ENCODE results near the gene USP27X.

USP27X gene

GRCh38 chrX:49878834-49879655, at the start of gene USP27X:
Gene USP27X, plus strand, starts transcription at chrX:49879484. Its CDS starts 824 bp downstream, at chrX:49880308.
- peak; percentile 65 for DNase-seq

DNA sequence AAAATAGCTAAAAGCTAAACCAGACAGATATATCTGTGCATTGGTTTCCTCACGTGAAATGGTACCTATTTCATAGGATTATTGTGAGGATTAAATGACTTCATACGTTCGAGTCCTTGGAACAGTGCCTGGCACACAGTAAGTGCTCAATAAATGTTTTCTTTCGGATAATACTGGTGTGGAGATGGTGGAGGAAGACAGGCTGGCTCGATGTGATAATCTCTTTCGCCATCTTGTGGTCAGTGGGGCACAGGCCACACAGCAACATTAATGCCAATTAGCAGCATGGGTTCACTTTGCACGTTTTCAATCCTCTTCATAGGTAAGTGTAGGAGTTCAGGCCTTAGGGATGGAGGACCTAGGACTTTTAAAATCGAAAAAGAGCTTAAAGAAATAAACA, 40.9 kb upstream of the USP27X start:
- no peak for DNase-seq

DNA sequence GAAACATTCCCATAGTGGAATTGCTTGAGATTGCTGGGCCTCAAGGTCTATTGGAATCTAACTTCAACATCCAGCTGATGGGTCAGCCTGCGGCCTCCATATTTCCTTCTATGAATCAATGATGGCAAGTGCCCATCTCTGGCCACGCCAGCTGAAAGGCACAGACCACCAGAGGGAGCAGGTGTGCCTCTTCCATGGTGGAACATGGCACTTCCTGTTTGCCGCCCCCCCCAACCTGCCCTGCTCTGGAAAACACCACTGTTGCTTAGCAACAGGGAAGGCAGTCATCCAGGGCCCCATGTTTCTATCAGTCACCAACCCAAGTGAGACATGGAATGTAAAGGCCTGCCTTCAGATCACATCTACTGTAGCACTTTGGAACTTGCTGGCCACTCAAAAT, 38.6 kb upstream of the USP27X start:
- DNase-seq, result peak; percentile 10

GRCh38 chrX:49842621-49843020, 36.7 kb upstream of the USP27X start:
- no peak for DNase-seq

DNA sequence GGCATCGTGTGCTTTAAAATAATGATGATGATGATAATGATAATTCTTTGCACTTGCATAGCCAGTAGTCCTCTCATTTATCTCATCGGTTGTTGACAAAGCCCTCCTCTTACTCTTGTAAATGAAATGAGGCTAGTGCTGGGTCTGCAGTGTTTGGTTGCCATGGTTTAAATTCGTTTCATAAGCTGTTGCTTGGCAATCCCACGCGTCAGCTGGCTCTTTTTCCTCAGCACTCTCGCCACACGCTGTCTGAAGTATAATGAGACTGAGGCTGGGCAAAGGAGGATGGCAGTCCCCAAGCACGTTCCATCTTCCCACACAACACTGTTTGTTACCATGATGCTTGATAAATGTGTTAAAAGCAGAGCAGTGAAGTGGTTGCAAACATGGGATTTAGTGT, 34.7 kb upstream of the USP27X start:
- no peak for DNase-seq

GRCh38 chrX:49845701-49846403, 33.4 kb upstream of the USP27X start:
- no peak for DNase-seq

- DNase-seq, result no peak
Observed at GRCh38 chrX:49846522-49846921, 32.8 kb upstream of the USP27X start.

- DNase-seq, result no peak
Observed at GRCh38 chrX:49848275-49848674, 31.0 kb upstream of the USP27X start.

DNA sequence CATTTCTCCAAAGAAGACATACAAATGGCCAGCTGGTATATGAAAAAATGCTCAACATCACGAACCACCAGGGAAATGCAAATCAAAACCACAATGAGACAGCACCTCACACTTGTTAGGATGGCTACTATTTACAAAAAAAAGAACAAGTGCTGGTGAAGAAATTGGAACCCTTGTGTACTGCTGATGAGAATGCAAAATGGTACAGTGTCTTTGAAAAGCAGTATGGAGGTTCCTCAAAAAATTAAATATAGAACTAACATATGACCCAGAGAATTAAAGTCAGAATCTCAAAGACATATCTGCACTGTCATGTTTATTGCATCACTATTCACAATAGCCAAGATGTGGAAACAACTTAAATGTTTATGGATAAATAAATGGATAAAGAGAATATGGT, 29.3 kb upstream of the USP27X start:
- no peak for DNase-seq

DNA sequence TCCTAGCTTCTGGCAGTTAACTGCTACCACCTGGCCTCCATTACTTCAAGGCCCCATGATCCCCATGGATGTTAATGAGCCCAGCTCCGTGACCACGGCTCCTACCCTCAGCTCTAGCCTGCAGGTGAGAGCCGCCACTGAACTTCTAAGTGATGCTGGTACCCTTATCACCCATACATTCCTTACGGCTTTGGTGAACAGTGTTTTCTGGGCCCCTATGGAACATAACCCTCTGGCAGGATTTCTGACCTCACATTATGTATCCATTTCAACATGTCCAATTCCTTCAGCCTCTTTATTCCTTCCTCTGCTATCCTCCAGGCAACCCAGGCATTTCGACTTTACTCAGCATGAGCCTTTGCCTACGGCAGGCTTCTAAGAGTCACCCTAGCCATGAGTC, 25.6 kb upstream of the USP27X start:
- DNase-seq, result no peak

DNA sequence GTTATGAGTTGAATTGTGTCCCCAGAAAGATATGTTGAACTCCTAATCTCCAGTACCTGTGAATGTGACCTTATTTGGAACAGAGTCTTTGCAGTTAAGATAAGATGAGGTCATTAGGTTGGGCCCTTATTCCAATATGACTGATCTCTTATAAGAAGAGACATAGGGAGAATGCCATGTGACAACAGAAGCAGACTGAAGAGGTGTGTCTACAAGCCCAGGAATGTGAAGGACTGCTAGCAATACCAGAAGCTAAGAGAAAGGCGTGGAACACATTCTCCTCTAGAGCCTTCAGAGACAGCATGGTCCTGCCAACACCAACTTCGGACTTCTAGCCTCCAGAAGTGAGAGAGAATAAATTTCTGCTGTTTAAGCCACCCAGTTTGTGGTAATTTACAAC, 22.5 kb upstream of the USP27X start:
- no peak for DNase-seq

GRCh38 chrX:49858341-49858740, 20.9 kb upstream of the USP27X start:
- no peak for DNase-seq

- DNase-seq, result no peak
Observed at GRCh38 chrX:49859491-49859890, 19.8 kb upstream of the USP27X start.

GRCh38 chrX:49860867-49861535, 18.3 kb upstream of the USP27X start:
- no peak for DNase-seq

GRCh38 chrX:49862093-49862492, 17.2 kb upstream of the USP27X start:
- DNase-seq, result no peak

DNA sequence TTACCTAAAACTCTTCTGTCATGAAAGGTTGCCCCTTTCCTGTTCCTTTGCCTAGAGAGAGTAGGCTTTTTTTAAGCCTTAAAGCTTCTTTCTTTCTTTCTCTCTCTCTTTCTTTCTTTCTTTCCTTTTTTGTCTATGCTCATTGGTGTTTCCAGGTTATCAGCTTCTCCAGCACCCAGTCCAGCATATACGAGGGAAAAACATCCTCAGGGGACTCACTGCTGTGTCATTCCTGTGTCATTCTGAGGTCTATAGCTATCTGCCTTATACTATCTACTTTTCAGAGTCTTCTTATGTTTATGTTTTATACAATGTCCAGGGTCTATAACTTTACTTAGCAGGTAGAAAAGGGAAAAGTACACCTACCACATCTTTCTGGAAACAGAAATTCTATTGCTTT, 10.5 kb upstream of the USP27X start:
- no peak for DNase-seq

DNA sequence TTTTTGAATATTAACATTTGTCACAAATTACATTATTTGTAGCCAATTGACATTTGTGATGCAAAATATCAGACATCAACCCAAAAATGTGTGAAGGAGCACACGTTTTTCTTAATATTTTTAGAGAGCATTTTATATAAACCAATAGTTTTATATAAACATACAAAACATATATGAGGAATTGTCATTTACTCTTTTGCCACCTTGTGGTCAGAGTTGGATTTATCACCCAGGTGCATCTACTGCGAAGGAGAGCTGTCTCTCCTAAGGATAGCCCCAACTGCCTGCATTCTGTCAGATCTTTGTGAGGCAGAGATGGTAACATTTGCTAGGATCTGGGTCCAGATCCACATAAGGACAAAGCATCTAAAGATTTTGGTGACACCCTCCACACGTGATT, 2.5 kb upstream of the USP27X start:
- peak; percentile 18 for DNase-seq

- no peak for DNase-seq
Observed at GRCh38 chrX:49877397-49878101, 1.7 kb upstream of the USP27X start.

DNA sequence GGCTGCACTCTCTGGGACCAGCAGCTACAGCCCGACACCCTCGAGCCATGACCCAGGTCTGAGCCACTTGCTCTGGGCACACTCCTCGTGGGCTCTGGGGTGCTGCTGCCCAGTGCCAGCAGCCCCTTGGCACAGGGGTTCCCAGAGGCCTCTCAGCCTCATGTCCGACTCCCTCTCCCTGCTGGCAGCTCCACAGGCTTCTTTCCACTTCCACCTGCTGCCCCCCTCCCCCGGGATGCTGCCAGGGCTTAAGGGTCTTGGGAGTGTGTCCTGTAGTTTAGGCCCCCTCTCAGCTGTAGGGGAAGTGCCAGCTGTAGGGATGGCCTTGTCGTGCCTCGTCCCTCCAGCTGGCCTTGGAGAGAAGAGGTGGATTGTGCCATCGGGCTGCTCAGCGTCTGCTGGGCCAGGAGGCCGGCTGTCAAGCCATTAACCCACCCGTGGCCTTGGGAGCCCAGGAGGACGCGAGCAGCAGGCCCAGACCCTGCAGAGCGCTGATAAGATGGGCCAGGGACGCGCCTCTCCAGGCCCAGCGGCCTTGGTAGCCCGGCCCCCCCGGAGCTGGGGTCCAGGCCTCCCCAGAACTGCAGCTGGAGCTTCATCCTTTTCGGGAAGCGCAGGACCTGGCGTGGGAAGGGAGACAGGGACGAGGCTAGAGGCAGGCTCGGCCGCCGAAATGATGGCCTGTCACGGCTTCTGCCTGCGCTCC, 1.0 kb upstream of the USP27X start:
- no peak for DNase-seq

- peak; percentile 2 for DNase-seq
Observed at GRCh38 chrX:49879656-49880277, 483 bp downstream of the USP27X start.

DNA sequence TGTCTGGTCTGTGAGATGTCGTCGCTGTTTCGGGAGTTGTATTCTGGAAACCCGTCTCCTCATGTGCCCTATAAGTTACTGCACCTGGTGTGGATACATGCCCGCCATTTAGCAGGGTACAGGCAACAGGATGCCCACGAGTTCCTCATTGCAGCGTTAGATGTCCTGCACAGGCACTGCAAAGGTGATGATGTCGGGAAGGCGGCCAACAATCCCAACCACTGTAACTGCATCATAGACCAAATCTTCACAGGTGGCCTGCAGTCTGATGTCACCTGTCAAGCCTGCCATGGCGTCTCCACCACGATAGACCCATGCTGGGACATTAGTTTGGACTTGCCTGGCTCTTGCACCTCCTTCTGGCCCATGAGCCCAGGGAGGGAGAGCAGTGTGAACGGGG, 1.4 kb downstream of the USP27X start:
- DNase-seq, result no peak

GRCh38 chrX:49884290-49884862, 5.1 kb downstream of the USP27X start:
- peak; percentile 36 for DNase-seq

All from activated T-cell treated with anti-CD3 and anti-CD28 coated beads for 4 hours (primary cell).